H9 (cell line): Measurements from ENCODE around the gene SLC17A1. TPM values are rescaled to one million over a fixed set of nuclear protein-coding genes. Genes with fewer than 3 reads are reported as not detected.

Experiments used
- DNase-seq: peaks from one replicate; pipeline ENCODE4 v3.0.0-alpha.2; 2017
- H2AFZ ChIP-seq: one replicate; pipeline ENCODE4 v1.6.1; 2013; ENCODE audit warnings: mild to moderate bottlenecking, low read length, control low read depth, moderate library complexity
- H2AK5ac ChIP-seq: 2 replicates; pipeline ENCODE4 v1.6.1; 2013; ENCODE audit warnings: low read length, control low read depth, mixed read lengths; ENCODE audit not compliant: insufficient read length
- H2BK120ac ChIP-seq: one replicate; pipeline ENCODE4 v1.6.1; 2013; ENCODE audit warnings: low read depth, mild to moderate bottlenecking, low read length, control low read depth, inconsistent platforms; ENCODE audit not compliant: poor library complexity, severe bottlenecking
- H2BK12ac ChIP-seq: 2 replicates; pipeline ENCODE4 v1.6.1; 2013; ENCODE audit warnings: low read length, control low read depth, mixed read lengths, low read depth; ENCODE audit not compliant: insufficient read length
- H2BK15ac ChIP-seq: 2 replicates; pipeline ENCODE4 v1.6.1; 2013; ENCODE audit warnings: low read depth, low read length, control low read depth
- H2BK20ac ChIP-seq: one replicate; pipeline ENCODE4 v1.6.1; 2013; ENCODE audit warnings: low read depth, mild to moderate bottlenecking, low read length, control low read depth, inconsistent platforms; ENCODE audit not compliant: poor library complexity, severe bottlenecking
- H2BK5ac ChIP-seq: 2 replicates; pipeline ENCODE4 v1.6.1; 2013; ENCODE audit warnings: low read length, control low read depth, mixed read lengths; ENCODE audit not compliant: insufficient read length
- H3K14ac ChIP-seq: 2 replicates; pipeline ENCODE4 v1.6.1; 2013; ENCODE audit warnings: low read length, control low read depth; ENCODE audit not compliant: insufficient read depth
- H3K18ac ChIP-seq: 2 replicates; pipeline ENCODE4 v1.6.1; 2013; ENCODE audit warnings: low read depth, mild to moderate bottlenecking, mixed read lengths, low read length, control low read depth; ENCODE audit not compliant: insufficient read length
- H3K23ac ChIP-seq: 2 replicates; pipeline ENCODE4 v1.6.1; 2013; ENCODE audit warnings: low read length, control low read depth, mixed read lengths, low read depth; ENCODE audit not compliant: insufficient read length
- H3K23me2 ChIP-seq: 2 replicates; pipeline ENCODE4 v1.6.1; 2013; ENCODE audit warnings: low read depth, mild to moderate bottlenecking, mixed read lengths, low read length, control low read depth; ENCODE audit not compliant: insufficient read length, poor library complexity, severe bottlenecking
- H3K27ac ChIP-seq: 2 replicates; pipeline ENCODE4 v1.5.1; 2013; ENCODE audit warnings: low read length, control low read depth, mixed read lengths, low read depth; ENCODE audit not compliant: insufficient read length
- H3K27me3 ChIP-seq: 2 replicates; pipeline ENCODE4 v1.6.1; 2013; ENCODE audit warnings: low read length, control low read depth, inconsistent platforms; ENCODE audit not compliant: insufficient read depth
- H3K4ac ChIP-seq: 2 replicates; pipeline ENCODE4 v1.6.1; 2013; ENCODE audit warnings: low read depth, mild to moderate bottlenecking, control low read depth, inconsistent platforms, low read length, moderate library complexity
- H3K4me1 ChIP-seq: 2 replicates; pipeline ENCODE4 v1.6.1; 2013; ENCODE audit warnings: low read length, control low read depth, inconsistent platforms; ENCODE audit not compliant: insufficient read depth
- H3K4me2 ChIP-seq: 2 replicates; pipeline ENCODE4 v1.6.1; 2013; ENCODE audit warnings: low read length, control low read depth, mixed read lengths; ENCODE audit not compliant: insufficient read length, insufficient read depth
- H3K56ac ChIP-seq: 2 replicates; pipeline ENCODE4 v1.6.1; 2013; ENCODE audit warnings: low read depth, mild to moderate bottlenecking, mixed read lengths, low read length, control low read depth; ENCODE audit not compliant: insufficient read length
- H3K79me1 ChIP-seq: 2 replicates; pipeline ENCODE4 v1.6.1; 2013; ENCODE audit warnings: low read depth, mild to moderate bottlenecking, moderate library complexity, low read length, control low read depth, inconsistent platforms; ENCODE audit not compliant: insufficient read depth, poor library complexity, severe bottlenecking
- H3K79me2 ChIP-seq: 2 replicates; pipeline ENCODE4 v1.6.1; 2013; ENCODE audit warnings: low read length, control low read depth, inconsistent platforms; ENCODE audit not compliant: insufficient read depth
- H3K9ac ChIP-seq: 2 replicates; pipeline ENCODE4 v1.6.1; 2013; ENCODE audit warnings: low read length, control low read depth, mixed read lengths; ENCODE audit not compliant: insufficient read length; ENCODE audit errors: extremely low read depth
- H3K9me3 ChIP-seq: one replicate; pipeline ENCODE4 v1.6.1; 2013; ENCODE audit warnings: low read depth, low read length, inconsistent platforms; ENCODE audit not compliant: control insufficient read depth
- H3T11ph ChIP-seq: one replicate; pipeline ENCODE4 v1.6.1; 2013; ENCODE audit warnings: mild to moderate bottlenecking, low read length, control low read depth, inconsistent platforms
- H4K20me1 ChIP-seq: one replicate; pipeline ENCODE4 v1.6.1; 2013; ENCODE audit not compliant: control insufficient read depth, insufficient read length, insufficient read depth
- H4K5ac ChIP-seq: 2 replicates; pipeline ENCODE4 v1.6.1; 2013; ENCODE audit warnings: low read depth, mild to moderate bottlenecking, mixed read lengths, low read length, control low read depth; ENCODE audit not compliant: insufficient read length
- H4K8ac ChIP-seq: replicated peaks from 2 replicates; pipeline ENCODE4 v1.6.1; 2013; ENCODE audit warnings: low read length, control low read depth, mixed read lengths, low read depth; ENCODE audit not compliant: insufficient read length
- H4K91ac ChIP-seq: 2 replicates; pipeline ENCODE4 v1.6.1; 2013; ENCODE audit warnings: low read depth, mild to moderate bottlenecking, moderate library complexity, mixed read lengths, low read length, control low read depth; ENCODE audit not compliant: insufficient read length
- H3K27ac Mint-ChIP-seq, 3 experiments: 2 replicates in 2 of 3; 3 replicates in 1 of 3; pipeline ENCODE4 v1.8.0; 2020 to 2021; ENCODE audit warnings: mixed read lengths in 3 of 3, mild to moderate bottlenecking in 1 of 3, moderate library complexity in 1 of 3
- H3K27me3 Mint-ChIP-seq: 2 replicates; pipeline ENCODE4 v1.8.0; 2021; ENCODE audit warnings: low read depth, mild to moderate bottlenecking, moderate library complexity, mixed read lengths
- H3K36me3 Mint-ChIP-seq, 3 experiments: 2 replicates in 2 of 3; 3 replicates in 1 of 3; pipeline ENCODE4 v1.8.0; 2020 to 2021; ENCODE audit warnings: low read depth in 3 of 3, mixed read lengths in 3 of 3; ENCODE audit not compliant: insufficient read depth in 1 of 3
- H3K4me1 Mint-ChIP-seq, 2 experiments: 2 replicates each; pipeline ENCODE4 v1.8.0; 2020; ENCODE audit warnings: mixed read lengths in 2 of 2
- H3K4me3 Mint-ChIP-seq, 2 experiments: 2 replicates in 1 of 2; 3 replicates in 1 of 2; pipeline ENCODE4 v1.8.0; 2020 to 2021; ENCODE audit warnings: mild to moderate bottlenecking in 2 of 2, mixed read lengths in 2 of 2, moderate library complexity in 1 of 2
- H3K9me3 Mint-ChIP-seq, 2 experiments: 2 replicates in 1 of 2; 3 replicates in 1 of 2; pipeline ENCODE4 v1.8.0; 2020; ENCODE audit warnings: mild to moderate bottlenecking in 2 of 2, mixed read lengths in 2 of 2, moderate library complexity in 1 of 2
- CTCF ChIP-seq: fragments of 200-600 bp; sonication (generic); conservative IDR thresholded peaks from 3 replicates; pipeline ENCODE4 v1.8.0; 2021; ENCODE audit warnings: antibody characterized with exemption, mild to moderate bottlenecking
- WGBS: extraction: QIAGEN DNeasy Blood & Tissue Kit; methylation state at CpG from one replicate; pipeline ENCODE4 v1.1.7; 2013; ENCODE audit warnings: missing lambda C conversion rate, low lambda C conversion rate, mixed read lengths; ENCODE audit not compliant: insufficient read length; ENCODE audit errors: extremely low coverage; 5-methylcytosine and 5-hydroxymethylcytosine counted together
- total RNA-seq: library from RNA; stranded (reverse); gene quantifications from 2 replicates; pipeline ENCODE4 v1.2.1, GENCODE V29; 2021

The SLC17A1 gene
- total RNA-seq, 1 experiment from 2014 or later: not detected

- H2BK120ac ChIP-seq: no peak overlapping the region
- Mint-ChIP-seq H3K9me3 (no peaks in the 10 kb centered on the region; a peak in 1 of 5 replicates), H3K4me1 (no peaks in the 10 kb centered on the region), H3K27me3 (peaks cover 2% of the 10 kb centered on the region; the same call in 1 of the 2 replicates), H3K27ac (no peak overlapping the region), H3K4me3 (no peak overlapping the region), H3K36me3 (no peaks in the 10 kb centered on the region)
- H2AFZ ChIP-seq: no peak overlapping the region
- H2BK20ac ChIP-seq: no peak overlapping the region
- H3K4me2 ChIP-seq: no peak overlapping the region
- TF ChIP-seq CTCF: no peak
- no peak for DNase-seq
- H2AK5ac ChIP-seq: no peak overlapping the region
- no peak overlapping the region for H4K8ac ChIP-seq
- H3K79me1 ChIP-seq: no peaks in the 10 kb centered on the region
- H2BK15ac ChIP-seq: no peak overlapping the region
- H3K4me1 ChIP-seq: no peaks in the 10 kb centered on the region
- no peak overlapping the region for H3K18ac ChIP-seq
- H4K5ac ChIP-seq: no peak overlapping the region
- H3K14ac ChIP-seq: no peak overlapping the region
- H3K56ac ChIP-seq: no peak overlapping the region
- H3K9me3 ChIP-seq: no peaks in the 10 kb centered on the region
- no CpG with 5 or more reads among the region's 1 CpG for WGBS
- no peak overlapping the region for H3T11ph ChIP-seq
- H4K20me1 ChIP-seq: no peaks in the 10 kb centered on the region
- H2BK12ac ChIP-seq: no peak overlapping the region
- H3K4ac ChIP-seq: no peak overlapping the region
- no peak overlapping the region for H3K27ac ChIP-seq
- H3K79me2 ChIP-seq: no peaks in the 10 kb centered on the region
- no peak overlapping the region for H2BK5ac ChIP-seq
- H4K91ac ChIP-seq: no peak overlapping the region
- H3K23me2 ChIP-seq: no peaks in the 10 kb centered on the region
- no peak overlapping the region for H3K9ac ChIP-seq
- H3K23ac ChIP-seq: no peak overlapping the region
- H3K27me3 ChIP-seq: no peaks in the 10 kb centered on the region
Measured at GRCh38 chr6:25842526-25842925, 10.7 kb upstream of the SLC17A1 start.
